AG09319 (cell line): ENCODE data around the gene INSM1.

Experiments
- DNase-seq: peaks from one replicate; pipeline ENCODE4 v3.0.0-alpha.2; 2010; ENCODE audit warnings: low read depth; ENCODE audit errors: extremely low read depth
- TF ChIP-seq, protein P1 (sequence below): IDR thresholded peaks from 2 replicates; pipeline ENCODE4 v1.5.1; 2011; ENCODE audit warnings: low read depth, mild to moderate bottlenecking, inconsistent platforms, low read length, moderate library complexity

The INSM1 gene

DNA sequence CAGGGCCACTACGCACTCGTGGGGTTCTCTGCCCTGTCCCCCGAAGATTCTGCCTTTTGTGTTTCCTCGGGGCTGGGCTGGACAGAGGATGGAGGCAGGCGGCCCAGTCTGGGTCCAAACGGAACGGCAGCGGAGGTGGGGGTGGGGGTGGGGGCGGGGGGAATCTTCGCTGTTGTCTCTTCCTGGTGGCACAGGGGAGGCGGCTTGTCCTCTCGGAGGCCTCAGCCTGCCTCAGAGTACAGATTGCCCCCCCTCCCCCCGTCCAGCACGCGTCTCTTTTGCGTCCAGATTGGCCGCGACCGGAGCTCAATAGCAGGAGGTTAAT is 1.4 kb upstream of the INSM1 start:
- TF ChIP-seq, protein P1, sequence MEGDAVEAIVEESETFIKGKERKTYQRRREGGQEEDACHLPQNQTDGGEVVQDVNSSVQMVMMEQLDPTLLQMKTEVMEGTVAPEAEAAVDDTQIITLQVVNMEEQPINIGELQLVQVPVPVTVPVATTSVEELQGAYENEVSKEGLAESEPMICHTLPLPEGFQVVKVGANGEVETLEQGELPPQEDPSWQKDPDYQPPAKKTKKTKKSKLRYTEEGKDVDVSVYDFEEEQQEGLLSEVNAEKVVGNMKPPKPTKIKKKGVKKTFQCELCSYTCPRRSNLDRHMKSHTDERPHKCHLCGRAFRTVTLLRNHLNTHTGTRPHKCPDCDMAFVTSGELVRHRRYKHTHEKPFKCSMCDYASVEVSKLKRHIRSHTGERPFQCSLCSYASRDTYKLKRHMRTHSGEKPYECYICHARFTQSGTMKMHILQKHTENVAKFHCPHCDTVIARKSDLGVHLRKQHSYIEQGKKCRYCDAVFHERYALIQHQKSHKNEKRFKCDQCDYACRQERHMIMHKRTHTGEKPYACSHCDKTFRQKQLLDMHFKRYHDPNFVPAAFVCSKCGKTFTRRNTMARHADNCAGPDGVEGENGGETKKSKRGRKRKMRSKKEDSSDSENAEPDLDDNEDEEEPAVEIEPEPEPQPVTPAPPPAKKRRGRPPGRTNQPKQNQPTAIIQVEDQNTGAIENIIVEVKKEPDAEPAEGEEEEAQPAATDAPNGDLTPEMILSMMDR = no peak
- DNase-seq = no peak

DNA sequence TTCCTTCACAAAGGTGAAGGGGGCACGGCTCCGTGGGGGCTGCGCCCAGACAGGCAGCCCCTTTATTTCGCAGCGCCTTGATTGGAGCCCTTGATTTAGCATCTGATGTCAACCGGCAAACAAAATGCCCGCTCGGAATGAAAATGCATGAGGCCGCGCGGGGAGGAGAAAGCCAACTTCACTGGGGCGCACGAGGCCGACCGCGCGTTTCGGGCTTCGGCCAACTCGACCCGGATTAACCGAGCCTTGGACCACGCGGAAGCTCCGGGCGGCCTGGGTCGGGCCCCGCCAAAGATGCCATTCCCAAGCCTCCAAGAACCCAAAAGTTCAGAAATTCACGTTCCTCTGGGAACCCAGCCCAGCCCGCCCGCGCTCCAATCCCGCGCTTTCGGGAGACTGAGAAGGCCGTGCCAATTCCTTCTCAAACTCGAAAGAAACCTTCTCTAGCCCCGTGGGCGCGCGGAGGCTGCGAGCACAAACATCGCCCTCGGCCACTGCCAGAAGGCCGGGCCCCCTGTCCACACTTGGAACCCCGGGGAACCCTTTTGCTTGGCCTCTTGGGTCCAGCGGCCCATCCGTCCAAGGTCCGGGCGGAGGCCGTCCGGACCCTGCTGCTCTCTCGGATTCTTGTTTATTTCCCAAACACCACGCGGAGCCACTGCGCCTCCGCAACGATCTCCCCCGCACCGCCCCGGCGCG is 879 bp upstream of the INSM1 start:
- TF ChIP-seq, protein P1 = no peak
- DNase-seq = no peak

DNA sequence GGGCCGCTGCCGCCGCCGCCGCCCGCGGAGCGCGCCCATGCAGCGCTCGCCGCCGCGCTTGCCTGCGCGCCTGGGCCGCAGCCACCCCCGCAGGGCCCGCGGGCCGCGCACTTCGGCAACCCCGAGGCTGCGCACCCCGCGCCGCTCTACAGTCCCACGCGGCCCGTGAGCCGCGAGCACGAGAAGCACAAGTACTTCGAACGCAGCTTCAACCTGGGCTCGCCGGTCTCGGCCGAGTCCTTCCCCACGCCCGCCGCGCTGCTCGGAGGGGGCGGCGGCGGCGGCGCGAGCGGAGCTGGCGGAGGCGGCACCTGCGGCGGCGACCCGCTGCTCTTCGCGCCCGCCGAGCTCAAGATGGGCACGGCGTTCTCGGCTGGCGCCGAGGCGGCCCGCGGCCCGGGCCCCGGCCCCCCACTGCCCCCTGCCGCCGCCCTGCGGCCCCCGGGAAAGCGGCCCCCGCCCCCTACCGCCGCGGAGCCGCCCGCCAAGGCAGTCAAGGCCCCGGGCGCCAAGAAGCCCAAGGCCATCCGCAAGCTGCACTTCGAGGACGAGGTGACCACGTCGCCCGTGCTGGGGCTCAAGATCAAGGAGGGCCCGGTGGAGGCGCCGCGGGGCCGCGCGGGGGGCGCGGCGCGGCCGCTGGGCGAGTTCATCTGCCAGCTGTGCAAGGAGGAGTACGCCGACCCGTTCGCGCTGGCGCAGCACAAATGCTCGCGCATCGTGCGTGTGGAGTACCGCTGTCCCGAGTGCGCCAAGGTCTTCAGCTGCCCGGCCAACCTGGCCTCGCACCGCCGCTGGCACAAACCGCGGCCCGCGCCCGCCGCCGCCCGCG is 730 bp downstream of the INSM1 start:
- DNase-seq = no peak
- TF ChIP-seq, protein P1 = no peak

DNA sequence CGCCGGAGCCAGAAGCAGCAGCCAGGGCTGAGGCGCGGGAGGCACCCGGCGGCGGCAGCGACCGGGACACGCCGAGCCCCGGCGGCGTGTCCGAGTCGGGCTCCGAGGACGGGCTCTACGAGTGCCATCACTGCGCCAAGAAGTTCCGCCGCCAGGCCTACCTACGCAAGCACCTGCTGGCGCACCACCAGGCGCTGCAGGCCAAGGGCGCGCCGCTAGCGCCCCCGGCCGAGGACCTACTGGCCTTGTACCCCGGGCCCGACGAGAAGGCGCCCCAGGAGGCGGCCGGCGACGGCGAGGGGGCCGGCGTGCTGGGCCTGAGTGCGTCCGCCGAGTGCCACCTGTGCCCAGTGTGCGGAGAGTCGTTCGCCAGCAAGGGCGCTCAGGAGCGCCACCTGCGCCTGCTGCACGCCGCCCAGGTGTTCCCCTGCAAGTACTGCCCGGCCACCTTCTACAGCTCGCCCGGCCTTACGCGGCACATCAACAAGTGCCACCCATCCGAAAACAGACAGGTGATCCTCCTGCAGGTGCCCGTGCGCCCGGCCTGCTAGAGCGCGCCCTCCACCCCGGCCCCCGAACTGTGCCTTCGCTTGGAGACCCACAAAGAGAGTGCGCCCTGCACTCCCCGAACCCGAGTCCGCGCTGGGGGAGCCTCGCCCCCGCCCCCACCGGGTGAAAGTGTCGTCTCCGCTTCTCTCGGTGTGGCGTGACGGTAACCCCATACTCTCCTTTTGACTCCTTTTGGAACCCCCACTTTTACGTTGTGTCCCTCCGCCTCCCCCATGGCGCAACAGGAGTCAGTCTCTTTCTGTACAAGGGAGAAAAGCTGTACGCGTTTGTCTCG is 1.6 kb downstream of the INSM1 start:
- TF ChIP-seq, protein P1 = no peak
- no peak for DNase-seq

DNA sequence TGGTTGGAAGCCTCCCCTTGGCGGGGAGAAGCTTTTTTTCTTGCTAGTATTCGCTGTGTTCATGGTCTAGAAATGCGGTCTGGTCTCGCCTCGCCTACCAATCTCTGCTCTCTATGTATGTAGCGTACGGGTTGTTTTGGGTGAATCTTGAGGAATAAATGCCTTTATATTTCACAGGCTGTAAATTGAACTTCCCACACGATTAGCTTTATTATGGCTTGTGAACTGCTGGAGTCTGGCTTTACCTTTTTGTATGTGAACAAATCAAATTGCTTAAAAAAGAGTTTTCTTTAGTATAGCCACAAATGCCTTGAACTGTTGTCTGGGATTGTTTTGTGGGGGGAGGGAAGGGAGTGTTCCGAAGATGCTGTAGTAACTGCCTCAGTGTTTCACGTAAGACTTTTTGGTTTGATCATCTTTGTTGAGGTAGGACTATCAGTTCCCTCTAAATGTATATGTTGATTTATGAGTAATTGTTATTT is 2.2 kb downstream of the INSM1 start:
- no peak for DNase-seq
- TF ChIP-seq, protein P1 = no peak

DNA sequence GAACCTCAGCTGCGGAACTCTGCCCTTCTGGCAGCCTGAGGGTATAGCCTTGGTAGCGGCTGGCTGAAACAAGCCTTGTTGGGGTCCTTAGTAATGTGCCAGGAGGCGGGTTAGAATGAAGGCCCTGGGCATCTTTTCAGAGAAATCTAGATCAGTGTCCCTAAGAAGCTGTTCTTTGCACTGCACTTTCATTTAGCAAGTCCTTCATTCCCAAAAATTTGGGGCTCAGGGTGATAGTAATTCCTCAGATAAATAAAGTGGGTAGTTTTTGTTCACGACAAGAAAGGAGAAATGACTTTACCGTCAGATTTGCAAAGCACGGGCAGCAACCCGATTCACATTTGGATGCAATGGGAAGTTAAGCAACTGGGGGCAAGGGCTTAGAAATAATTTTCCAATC is 3.2 kb downstream of the INSM1 start:
- DNase-seq = no peak
- TF ChIP-seq, protein P1 = no peak

DNA sequence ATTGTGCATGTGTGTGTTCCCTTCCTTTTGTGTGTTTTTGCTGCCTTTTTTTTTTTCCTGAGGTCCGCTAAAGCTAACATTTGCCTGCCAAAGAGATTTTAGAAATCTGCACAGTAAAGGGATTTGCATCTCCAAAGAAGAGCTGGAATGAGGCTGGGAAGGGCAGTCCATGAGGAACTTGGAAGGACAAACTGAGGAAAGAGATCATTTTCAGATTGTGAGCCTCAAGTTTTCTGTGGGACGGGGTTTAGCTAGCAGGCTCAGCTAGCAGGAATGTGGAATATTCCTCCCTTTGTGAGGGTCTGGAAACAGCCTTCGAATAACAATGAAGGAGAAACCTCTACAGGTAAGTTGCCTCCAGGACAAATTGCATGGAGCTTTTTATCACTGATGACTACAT is 3.8 kb downstream of the INSM1 start:
- TF ChIP-seq, protein P1 = no peak
- no peak for DNase-seq
